ENCODE results near the gene ACBD4. TPM values are rescaled to one million over a fixed set of nuclear protein-coding genes. Genes with fewer than 3 reads are reported as not detected.
A peak's percentile ranks its signal among the peaks of the same experiment; 100 is the strongest.

Gene ACBD4
- total and polyA plus RNA-seq, 2 of the 13 experiments (the other 11 are each of a cell fraction or from before 2014, with no cell fraction given) = 16.1 to 26.9 TPM

DNA sequence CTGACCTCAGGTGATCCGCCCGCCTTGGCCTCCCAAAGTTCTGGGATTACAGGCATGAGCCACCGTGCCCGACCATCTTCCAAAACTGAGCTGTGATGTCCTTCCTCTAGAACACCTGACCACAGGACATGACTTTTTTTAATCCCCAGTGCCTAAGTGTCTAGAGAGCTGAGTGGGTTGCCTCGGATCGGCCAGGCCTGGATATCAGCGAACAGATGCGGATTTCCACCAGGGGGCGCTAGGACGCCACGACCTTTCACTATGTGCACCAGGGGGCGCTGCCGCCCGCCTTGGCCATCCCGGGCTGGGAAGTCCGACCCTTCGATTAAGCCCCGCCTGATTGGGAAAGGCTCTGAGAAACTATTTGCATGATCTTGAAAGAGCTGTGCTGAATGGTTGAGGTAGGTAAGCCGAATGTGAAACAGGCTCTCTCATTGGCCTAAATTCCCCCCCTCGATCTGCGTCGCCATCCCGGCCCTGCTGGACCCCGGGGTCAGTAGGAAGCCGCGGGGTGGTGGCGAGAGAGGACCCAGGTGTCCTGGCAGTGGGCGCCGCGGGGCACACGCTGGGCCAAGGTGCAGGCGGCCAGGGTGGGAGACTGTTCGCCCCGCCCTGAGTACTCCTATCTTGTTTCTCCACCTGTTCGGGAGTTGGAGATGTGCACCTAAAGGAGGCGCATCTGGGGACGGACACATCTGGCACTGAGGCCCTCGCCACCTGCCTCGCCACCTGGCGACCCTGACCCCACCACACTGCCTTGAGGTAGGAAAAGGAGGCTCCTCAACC lies at the start of gene ACBD4 (continued):
- TF ChIP-seq, protein P1, sequence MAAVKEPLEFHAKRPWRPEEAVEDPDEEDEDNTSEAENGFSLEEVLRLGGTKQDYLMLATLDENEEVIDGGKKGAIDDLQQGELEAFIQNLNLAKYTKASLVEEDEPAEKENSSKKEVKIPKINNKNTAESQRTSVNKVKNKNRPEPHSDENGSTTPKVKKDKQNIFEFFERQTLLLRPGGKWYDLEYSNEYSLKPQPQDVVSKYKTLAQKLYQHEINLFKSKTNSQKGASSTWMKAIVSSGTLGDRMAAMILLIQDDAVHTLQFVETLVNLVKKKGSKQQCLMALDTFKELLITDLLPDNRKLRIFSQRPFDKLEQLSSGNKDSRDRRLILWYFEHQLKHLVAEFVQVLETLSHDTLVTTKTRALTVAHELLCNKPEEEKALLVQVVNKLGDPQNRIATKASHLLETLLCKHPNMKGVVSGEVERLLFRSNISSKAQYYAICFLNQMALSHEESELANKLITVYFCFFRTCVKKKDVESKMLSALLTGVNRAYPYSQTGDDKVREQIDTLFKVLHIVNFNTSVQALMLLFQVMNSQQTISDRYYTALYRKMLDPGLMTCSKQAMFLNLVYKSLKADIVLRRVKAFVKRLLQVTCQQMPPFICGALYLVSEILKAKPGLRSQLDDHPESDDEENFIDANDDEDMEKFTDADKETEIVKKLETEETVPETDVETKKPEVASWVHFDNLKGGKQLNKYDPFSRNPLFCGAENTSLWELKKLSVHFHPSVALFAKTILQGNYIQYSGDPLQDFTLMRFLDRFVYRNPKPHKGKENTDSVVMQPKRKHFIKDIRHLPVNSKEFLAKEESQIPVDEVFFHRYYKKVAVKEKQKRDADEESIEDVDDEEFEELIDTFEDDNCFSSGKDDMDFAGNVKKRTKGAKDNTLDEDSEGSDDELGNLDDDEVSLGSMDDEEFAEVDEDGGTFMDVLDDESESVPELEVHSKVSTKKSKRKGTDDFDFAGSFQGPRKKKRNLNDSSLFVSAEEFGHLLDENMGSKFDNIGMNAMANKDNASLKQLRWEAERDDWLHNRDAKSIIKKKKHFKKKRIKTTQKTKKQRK (IDR thresholded peaks at IDR 0.05; ENCODE audit: low read length) = no peak
- TF ChIP-seq DNMT1 (CRISPR knock-in tag; IDR thresholded peaks at IDR 0.05) (peak; percentile 51; the same call in 1 of the 2 replicates), CBFB (CRISPR knock-in tag; IDR thresholded peaks at IDR 0.05) (peak; percentile 91), ZNF234 (CRISPR knock-in tag; conservative IDR thresholded peaks at IDR 0.05) (no peak; the same call in 1 of the 2 replicates), HOXA3 (CRISPR knock-in tag; IDR thresholded peaks at IDR 0.05) (peak; percentile 82), RELA (CRISPR knock-in tag; IDR thresholded peaks at IDR 0.05) (peak; percentile 79), ZSCAN29 (CRISPR knock-in tag; conservative IDR thresholded peaks at IDR 0.05) (no peak), ATAD3A (CRISPR knock-in tag; IDR thresholded peaks at IDR 0.05) (no peak), TAF15 (IDR thresholded peaks at IDR 0.05; ENCODE audit: low read depth, low read length, poor library complexity, severe bottlenecking) (peak; percentile 89), KDM5A (IDR thresholded peaks at IDR 0.05; ENCODE audit: borderline replicate concordance, low read length) (peak; percentile 72; the same call in 1 of the 2 replicates), NR2F2 (IDR thresholded peaks at IDR 0.05; ENCODE audit: borderline replicate concordance, low read depth) (peak; percentile 69; the same call in 1 of the 2 replicates)
- TF ChIP-seq, protein P2, sequence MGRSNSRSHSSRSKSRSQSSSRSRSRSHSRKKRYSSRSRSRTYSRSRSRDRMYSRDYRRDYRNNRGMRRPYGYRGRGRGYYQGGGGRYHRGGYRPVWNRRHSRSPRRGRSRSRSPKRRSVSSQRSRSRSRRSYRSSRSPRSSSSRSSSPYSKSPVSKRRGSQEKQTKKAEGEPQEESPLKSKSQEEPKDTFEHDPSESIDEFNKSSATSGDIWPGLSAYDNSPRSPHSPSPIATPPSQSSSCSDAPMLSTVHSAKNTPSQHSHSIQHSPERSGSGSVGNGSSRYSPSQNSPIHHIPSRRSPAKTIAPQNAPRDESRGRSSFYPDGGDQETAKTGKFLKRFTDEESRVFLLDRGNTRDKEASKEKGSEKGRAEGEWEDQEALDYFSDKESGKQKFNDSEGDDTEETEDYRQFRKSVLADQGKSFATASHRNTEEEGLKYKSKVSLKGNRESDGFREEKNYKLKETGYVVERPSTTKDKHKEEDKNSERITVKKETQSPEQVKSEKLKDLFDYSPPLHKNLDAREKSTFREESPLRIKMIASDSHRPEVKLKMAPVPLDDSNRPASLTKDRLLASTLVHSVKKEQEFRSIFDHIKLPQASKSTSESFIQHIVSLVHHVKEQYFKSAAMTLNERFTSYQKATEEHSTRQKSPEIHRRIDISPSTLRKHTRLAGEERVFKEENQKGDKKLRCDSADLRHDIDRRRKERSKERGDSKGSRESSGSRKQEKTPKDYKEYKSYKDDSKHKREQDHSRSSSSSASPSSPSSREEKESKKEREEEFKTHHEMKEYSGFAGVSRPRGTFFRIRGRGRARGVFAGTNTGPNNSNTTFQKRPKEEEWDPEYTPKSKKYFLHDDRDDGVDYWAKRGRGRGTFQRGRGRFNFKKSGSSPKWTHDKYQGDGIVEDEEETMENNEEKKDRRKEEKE (IDR thresholded peaks at IDR 0.05) = no peak
- TF ChIP-seq, protein P3, sequence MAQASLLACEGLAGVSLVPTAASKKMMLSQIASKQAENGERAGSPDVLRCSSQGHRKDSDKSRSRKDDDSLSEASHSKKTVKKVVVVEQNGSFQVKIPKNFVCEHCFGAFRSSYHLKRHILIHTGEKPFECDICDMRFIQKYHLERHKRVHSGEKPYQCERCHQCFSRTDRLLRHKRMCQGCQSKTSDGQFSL (CRISPR knock-in tag; IDR thresholded peaks at IDR 0.05) = peak; percentile 96
- TF ChIP-seq, protein P4, sequence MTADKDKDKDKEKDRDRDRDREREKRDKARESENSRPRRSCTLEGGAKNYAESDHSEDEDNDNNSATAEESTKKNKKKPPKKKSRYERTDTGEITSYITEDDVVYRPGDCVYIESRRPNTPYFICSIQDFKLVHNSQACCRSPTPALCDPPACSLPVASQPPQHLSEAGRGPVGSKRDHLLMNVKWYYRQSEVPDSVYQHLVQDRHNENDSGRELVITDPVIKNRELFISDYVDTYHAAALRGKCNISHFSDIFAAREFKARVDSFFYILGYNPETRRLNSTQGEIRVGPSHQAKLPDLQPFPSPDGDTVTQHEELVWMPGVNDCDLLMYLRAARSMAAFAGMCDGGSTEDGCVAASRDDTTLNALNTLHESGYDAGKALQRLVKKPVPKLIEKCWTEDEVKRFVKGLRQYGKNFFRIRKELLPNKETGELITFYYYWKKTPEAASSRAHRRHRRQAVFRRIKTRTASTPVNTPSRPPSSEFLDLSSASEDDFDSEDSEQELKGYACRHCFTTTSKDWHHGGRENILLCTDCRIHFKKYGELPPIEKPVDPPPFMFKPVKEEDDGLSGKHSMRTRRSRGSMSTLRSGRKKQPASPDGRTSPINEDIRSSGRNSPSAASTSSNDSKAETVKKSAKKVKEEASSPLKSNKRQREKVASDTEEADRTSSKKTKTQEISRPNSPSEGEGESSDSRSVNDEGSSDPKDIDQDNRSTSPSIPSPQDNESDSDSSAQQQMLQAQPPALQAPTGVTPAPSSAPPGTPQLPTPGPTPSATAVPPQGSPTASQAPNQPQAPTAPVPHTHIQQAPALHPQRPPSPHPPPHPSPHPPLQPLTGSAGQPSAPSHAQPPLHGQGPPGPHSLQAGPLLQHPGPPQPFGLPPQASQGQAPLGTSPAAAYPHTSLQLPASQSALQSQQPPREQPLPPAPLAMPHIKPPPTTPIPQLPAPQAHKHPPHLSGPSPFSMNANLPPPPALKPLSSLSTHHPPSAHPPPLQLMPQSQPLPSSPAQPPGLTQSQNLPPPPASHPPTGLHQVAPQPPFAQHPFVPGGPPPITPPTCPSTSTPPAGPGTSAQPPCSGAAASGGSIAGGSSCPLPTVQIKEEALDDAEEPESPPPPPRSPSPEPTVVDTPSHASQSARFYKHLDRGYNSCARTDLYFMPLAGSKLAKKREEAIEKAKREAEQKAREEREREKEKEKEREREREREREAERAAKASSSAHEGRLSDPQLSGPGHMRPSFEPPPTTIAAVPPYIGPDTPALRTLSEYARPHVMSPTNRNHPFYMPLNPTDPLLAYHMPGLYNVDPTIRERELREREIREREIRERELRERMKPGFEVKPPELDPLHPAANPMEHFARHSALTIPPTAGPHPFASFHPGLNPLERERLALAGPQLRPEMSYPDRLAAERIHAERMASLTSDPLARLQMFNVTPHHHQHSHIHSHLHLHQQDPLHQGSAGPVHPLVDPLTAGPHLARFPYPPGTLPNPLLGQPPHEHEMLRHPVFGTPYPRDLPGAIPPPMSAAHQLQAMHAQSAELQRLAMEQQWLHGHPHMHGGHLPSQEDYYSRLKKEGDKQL (CRISPR knock-in tag; IDR thresholded peaks at IDR 0.05; ENCODE audit: low read depth) = 0 out of 2 replicates have a peak, but pooled peaks have one; percentile 12
- TF ChIP-seq, protein P5, sequence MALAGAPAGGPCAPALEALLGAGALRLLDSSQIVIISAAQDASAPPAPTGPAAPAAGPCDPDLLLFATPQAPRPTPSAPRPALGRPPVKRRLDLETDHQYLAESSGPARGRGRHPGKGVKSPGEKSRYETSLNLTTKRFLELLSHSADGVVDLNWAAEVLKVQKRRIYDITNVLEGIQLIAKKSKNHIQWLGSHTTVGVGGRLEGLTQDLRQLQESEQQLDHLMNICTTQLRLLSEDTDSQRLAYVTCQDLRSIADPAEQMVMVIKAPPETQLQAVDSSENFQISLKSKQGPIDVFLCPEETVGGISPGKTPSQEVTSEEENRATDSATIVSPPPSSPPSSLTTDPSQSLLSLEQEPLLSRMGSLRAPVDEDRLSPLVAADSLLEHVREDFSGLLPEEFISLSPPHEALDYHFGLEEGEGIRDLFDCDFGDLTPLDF (CRISPR knock-in tag; IDR thresholded peaks at IDR 0.05) = 0 out of 2 replicates have a peak, but pooled peaks have one; percentile 28
